IMR-90 (cell line): Measurements from ENCODE around the gene LRRC8E. TPM values are rescaled to one million over a fixed set of nuclear protein-coding genes. Genes with fewer than 3 reads are reported as not detected.

Experiments used
- ATAC-seq: fragments of 200-7000 bp; cut with Tn5 transposase; 2 replicates; pipeline ENCODE4 v1.9.1; 2020; ENCODE audit warnings: low read depth, mild to moderate bottlenecking, moderate library complexity
- BruUV-seq: library from RNA; stranded (reverse); fragments of 400-500 nt; replicated peaks from 2 replicates; lab custom pipeline; 2021; lab: Mats Ljungman, UMichigan
- CTCF ChIA-PET: fragments of 300-600 bp; formaldehyde crosslinking; extraction: SDS; loops from one replicate; lab custom pipeline; 2021; ENCODE audit warnings: antibody characterized with exemption; lab: Yijun Ruan, JAX
- POLR2A ChIA-PET: fragments of 300-600 bp; sonication (Branson Sonifier 250); formaldehyde crosslinking; loops from one replicate; lab custom pipeline; 2022; ENCODE audit warnings: antibody characterized with exemption; ENCODE audit not compliant: unreplicated experiment; lab: Charles Lee
- DNase-seq: peaks from one replicate; pipeline ENCODE4 v3.0.0; 2013
- H2AFZ ChIP-seq: replicated peaks from 2 replicates; pipeline ENCODE3; 2013; ENCODE audit warnings: low read length, mild to moderate bottlenecking; ENCODE audit not compliant: poor library complexity
- H2AK5ac ChIP-seq: 2 replicates; pipeline ENCODE4 v1.6.1; 2013; ENCODE audit warnings: low read depth, low read length, inconsistent platforms
- H2AK9ac ChIP-seq: replicated peaks from 2 replicates; pipeline ENCODE3; 2013; ENCODE audit warnings: mild to moderate bottlenecking, low read depth, low read length, moderate library complexity; ENCODE audit not compliant: poor library complexity
- H2BK120ac ChIP-seq: 2 replicates; pipeline ENCODE4 v1.6.1; 2013; ENCODE audit warnings: low read depth, low read length, inconsistent platforms
- H2BK15ac ChIP-seq: 3 replicates; pipeline ENCODE4 v1.6.1; 2013; ENCODE audit warnings: low read depth, low read length, inconsistent platforms
- H2BK20ac ChIP-seq: 2 replicates; pipeline ENCODE4 v1.6.1; 2013; ENCODE audit warnings: low read depth, mild to moderate bottlenecking, inconsistent platforms, low read length, moderate library complexity
- H2BK5ac ChIP-seq: 2 replicates; pipeline ENCODE4 v1.6.1; 2013; ENCODE audit warnings: mild to moderate bottlenecking, low read depth, low read length, inconsistent platforms; ENCODE audit not compliant: poor library complexity, severe bottlenecking
- H3K14ac ChIP-seq: replicated peaks from 2 replicates; pipeline ENCODE4 v1.6.1; 2013; ENCODE audit warnings: low read depth, low read length, inconsistent platforms
- H3K18ac ChIP-seq: 2 replicates; pipeline ENCODE4 v1.6.1; 2013; ENCODE audit warnings: low read depth, low read length, control low read depth
- H3K23ac ChIP-seq: 2 replicates; pipeline ENCODE4 v1.6.1; 2013; ENCODE audit warnings: low read depth, low read length, inconsistent platforms
- H3K27ac ChIP-seq: 2 replicates; pipeline ENCODE4 v1.5.1; 2013; ENCODE audit warnings: mild to moderate bottlenecking, control low read depth, low read length; ENCODE audit not compliant: insufficient read depth
- H3K27me3 ChIP-seq: 2 replicates; pipeline ENCODE4 v1.6.1; 2013; ENCODE audit warnings: low read length; ENCODE audit not compliant: control insufficient read depth, insufficient read depth
- H3K36me3 ChIP-seq: 2 replicates; pipeline ENCODE4 v1.6.1; 2013; ENCODE audit warnings: low read length, mixed read lengths; ENCODE audit not compliant: control insufficient read depth, insufficient read depth
- H3K4ac ChIP-seq: 2 replicates; pipeline ENCODE4 v1.6.1; 2013; ENCODE audit warnings: low read depth, low read length, inconsistent platforms
- H3K4me1 ChIP-seq: 2 replicates; pipeline ENCODE4 v1.6.1; 2013; ENCODE audit warnings: low read length, mixed read lengths; ENCODE audit not compliant: control insufficient read depth, insufficient read depth
- H3K4me2 ChIP-seq: 2 replicates; pipeline ENCODE4 v1.6.1; 2013; ENCODE audit warnings: low read depth, mild to moderate bottlenecking, control low read depth, low read length, moderate library complexity
- H3K4me3 ChIP-seq: 2 replicates; pipeline ENCODE4 v1.5.1; 2013; ENCODE audit warnings: low read depth, mild to moderate bottlenecking, control low read depth, low read length, moderate library complexity; ENCODE audit not compliant: insufficient read depth
- H3K56ac ChIP-seq: 2 replicates; pipeline ENCODE4 v1.6.1; 2013; ENCODE audit warnings: low read length, inconsistent platforms; ENCODE audit not compliant: insufficient read depth; ENCODE audit errors: extremely low read depth
- H3K79me1 ChIP-seq, 2 experiments: 2 replicates each; pipeline ENCODE4 v1.6.1; 2013; ENCODE audit warnings: low read length in 2 of 2, inconsistent platforms in 1 of 2, low read depth in 1 of 2
- H3K9ac ChIP-seq: 2 replicates; pipeline ENCODE4 v1.6.1; 2013; ENCODE audit warnings: low read depth, low read length, control low read depth
- H3K9me1 ChIP-seq: 2 replicates; pipeline ENCODE4 v1.6.1; 2013; ENCODE audit warnings: low read length, inconsistent platforms; ENCODE audit not compliant: insufficient read depth
- H3K9me3 ChIP-seq: 2 replicates; pipeline ENCODE4 v1.6.1; 2013; ENCODE audit warnings: low read length; ENCODE audit not compliant: control insufficient read depth, insufficient read depth
- H4K20me1 ChIP-seq: 2 replicates; pipeline ENCODE4 v1.6.1; 2013; ENCODE audit warnings: low read length, inconsistent platforms; ENCODE audit not compliant: insufficient read depth
- H4K5ac ChIP-seq: 2 replicates; pipeline ENCODE4 v1.6.1; 2013; ENCODE audit warnings: mild to moderate bottlenecking, low read depth, low read length, control low read depth
- H4K8ac ChIP-seq, 2 experiments: 2 replicates each; pipeline ENCODE4 v1.6.1; 2013; ENCODE audit warnings: low read depth in 2 of 2, low read length in 2 of 2, control low read depth in 1 of 2, inconsistent platforms in 1 of 2
- H4K91ac ChIP-seq: 2 replicates; pipeline ENCODE4 v1.6.1; 2013; ENCODE audit warnings: low read depth, low read length, inconsistent platforms; ENCODE audit not compliant: insufficient read depth
- CTCF ChIP-seq: conservative IDR thresholded peaks from 2 replicates; pipeline ENCODE4 v1.5.1; 2012; ENCODE audit warnings: mild to moderate bottlenecking, low read depth, low read length, improper control_type of control experiment
- MXI1 ChIP-seq: IDR thresholded peaks from 2 replicates; pipeline ENCODE4 v1.6.1; 2012; ENCODE audit warnings: low read depth, mild to moderate bottlenecking, low read length, moderate library complexity, borderline replicate concordance
- POLR2A ChIP-seq: IDR thresholded peaks from 2 replicates; pipeline ENCODE4 v1.6.1; 2012; ENCODE audit warnings: mild to moderate bottlenecking, low read depth, low read length
- RAD21 ChIP-seq: IDR thresholded peaks from 2 replicates; pipeline ENCODE4 v1.6.1; 2012; ENCODE audit warnings: low read length, improper control_type of control experiment
- WGBS, 2 experiments: methylation state at CpG; one replicate each; pipeline versions ENCODE4 v1.1.5 to v1.1.7; 2013; ENCODE audit warnings: missing lambda C conversion rate in 2 of 2; ENCODE audit not compliant: insufficient read length in 1 of 2; ENCODE audit errors: extremely low coverage in 2 of 2; 5-methylcytosine and 5-hydroxymethylcytosine counted together
- dilution Hi-C: fragments of 300-500 bp; cut with HindIII; formaldehyde crosslinking; loops from one replicate; pipeline ENCODE4 v1.14.3; 2018; ENCODE audit warnings: low sequenced_read_pairs; ENCODE audit not compliant: unreplicated experiment
- in situ Hi-C: fragments of 300-500 bp; cut with MboI; formaldehyde crosslinking; loops from 3 replicates; pipeline ENCODE4 v1.14.3; 2019; ENCODE audit warnings: low sequenced_read_pairs, inconsistent platforms, mixed read lengths
- intact Hi-C: fragments of 100-400 bp; cut with micrococcal nuclease; formaldehyde crosslinking; loops from 2 replicates; pipeline ENCODE4 v1.10.0; 2022
- polyA plus RNA-seq, 3 experiments: library from polyadenylated mRNA; depleted of rRNA; stranded (reverse); fragments of >200 nt; gene quantifications; 2 replicates each; pipeline ENCODE4 v1.2.3, GENCODE V29; 2012; ENCODE audit warnings: low replicate concordance in 1 of 3
- total RNA-seq: library from RNA; depleted of rRNA; stranded (reverse); fragments of >200 nt; gene quantifications from 2 replicates; pipeline ENCODE4 v1.2.3, GENCODE V29; 2012

The LRRC8E gene
- total and polyA plus RNA-seq, 2 of the 4 experiments (the other 2 are of a cell fraction) = 6.4 to 7.2 TPM

DNA sequence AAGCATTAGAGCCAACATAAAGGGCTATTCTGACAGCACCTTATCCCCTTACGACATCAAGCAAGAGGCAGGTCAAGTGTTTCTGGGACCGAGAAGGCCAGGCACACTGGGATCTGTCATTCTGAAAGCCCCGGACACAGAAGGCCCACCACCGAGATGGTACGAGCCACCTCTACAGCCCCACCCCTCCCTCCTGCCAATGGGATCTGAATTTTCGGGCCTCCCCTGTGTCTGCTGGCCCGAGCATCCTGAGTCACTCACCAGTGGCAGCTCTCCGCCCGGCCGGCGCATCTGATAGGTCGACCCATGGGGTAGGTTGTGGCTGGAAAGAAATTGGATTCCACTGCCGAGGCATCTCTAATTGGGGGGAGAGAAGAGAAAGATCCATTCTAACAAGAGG is 52.5 kb downstream of the LRRC8E start:
- Histone ChIP-seq H2AFZ (no peak overlapping the region), H2BK20ac (no peak overlapping the region), H3K36me3 (peaks cover 28% of the 10 kb centered on the region), H3K56ac (no peak overlapping the region), H3K4me1 (no peaks in the 10 kb centered on the region), H3K9me3 (no peaks in the 10 kb centered on the region), H4K5ac (no peak overlapping the region), H2BK120ac (no peak overlapping the region), H3K18ac (no peak overlapping the region), H3K14ac (no peak overlapping the region), H3K4me3 (no peak overlapping the region), H3K9ac (no peak overlapping the region), H4K20me1 (no peaks in the 10 kb centered on the region), H3K79me1 (peaks cover 11 to 47% of the 10 kb centered on the region in 2 experiments; a peak in 3 of 4 replicates), H4K91ac (no peak overlapping the region), H2BK5ac (no peak overlapping the region), H3K4me2 (no peak overlapping the region), H3K27ac (no peak overlapping the region), H3K9me1 (peaks cover 4% of the 10 kb centered on the region; the same call in 1 of the 2 replicates), H2AK9ac (no peak overlapping the region), H3K27me3 (no peaks in the 10 kb centered on the region), H2BK15ac (no peak overlapping the region), H3K4ac (no peak overlapping the region), H4K8ac (no peak overlapping the region), H2AK5ac (no peak overlapping the region), H3K23ac (no peak overlapping the region)
- ATAC-seq (no peak), DNase-seq (no peak)
- BruUV-seq = no TSS peak
- TF ChIP-seq MXI1 = no peak
- no peak for TF ChIP-seq CTCF
- no peak for TF ChIP-seq RAD21
- TF ChIP-seq POLR2A = no peak
- CTCF ChIA-PET = no interaction called here
- in situ Hi-C loops = loop anchor here (5.0 kb wide), 1 partner anchor 311 kb away; no protein-coding TSS in a partner anchor
- 100% methylated on average over 1 of the region's 13 CpGs; no CpG with 5 or more reads in 1 of the 2 experiments for WGBS, 2 experiments
- POLR2A ChIA-PET = no interaction called here
- intact Hi-C loops = no loop called here
- dilution Hi-C loops = no loop called here
